GM12892 (cell line): ENCODE measurements around the gene ZBTB7C.

Experiments used
- POLR2A ChIP-seq: IDR thresholded peaks from 2 replicates; pipeline ENCODE4 v1.6.1; 2011; ENCODE audit warnings: low read depth, low read length, control low read depth
- POLR2AphosphoS5 ChIP-seq: IDR thresholded peaks from 2 replicates; pipeline ENCODE4 v1.6.1; 2011; ENCODE audit warnings: low read depth, low read length, control low read depth
- TAF1 ChIP-seq: IDR thresholded peaks from 2 replicates; pipeline ENCODE4 v1.6.1; 2011; ENCODE audit warnings: low read depth, mild to moderate bottlenecking, control low read depth, low read length, borderline replicate concordance

DNA sequence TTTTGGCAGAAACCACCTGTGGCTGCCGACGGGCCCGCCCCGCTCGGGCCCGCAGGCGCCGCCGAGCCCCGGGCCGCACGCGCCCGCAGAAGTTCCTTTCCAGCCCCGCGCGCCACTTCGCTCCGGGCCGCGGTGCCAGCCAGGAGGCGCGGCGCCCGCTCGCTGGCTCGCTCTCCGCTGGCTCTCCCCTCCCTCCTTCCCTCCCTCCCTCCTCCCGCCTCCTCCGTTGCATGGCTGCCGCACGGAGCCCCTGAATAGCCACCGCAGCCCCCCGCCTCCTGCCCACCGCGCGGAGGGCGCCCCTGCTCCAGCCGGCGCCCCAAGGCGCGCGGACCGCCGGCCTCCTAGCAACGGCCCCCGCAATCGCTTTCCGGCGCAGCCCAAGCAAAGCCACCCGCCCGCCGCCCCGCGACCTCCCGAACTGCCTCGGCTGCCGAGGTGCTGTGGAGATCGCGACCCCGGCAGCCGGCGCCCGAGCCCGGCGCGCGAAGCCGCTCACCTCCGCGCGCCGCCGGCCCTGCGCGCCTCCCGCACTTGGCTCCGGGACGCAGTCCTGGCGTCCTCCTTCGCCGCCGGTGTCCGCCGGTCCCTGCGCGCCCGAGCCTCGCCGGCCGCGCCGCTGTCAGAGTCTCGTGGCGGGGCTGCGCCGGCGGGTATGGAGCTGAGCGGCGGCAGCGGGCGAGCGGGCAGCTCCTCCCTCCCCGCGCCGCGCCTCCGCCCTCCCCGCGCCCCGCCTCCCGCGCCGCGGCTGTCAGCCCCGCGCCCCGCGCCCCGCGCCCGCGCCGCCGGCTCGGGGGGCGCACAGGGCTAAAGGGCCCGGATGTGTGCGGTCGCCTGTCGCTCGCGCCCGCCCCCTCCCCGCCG, at the start of gene ZBTB7C:
- TF ChIP-seq POLR2A (no peak), TAF1 (no peak), POLR2AphosphoS5 (no peak)
